Tibial nerve (tissue), 4 donors: ENCODE results near the gene RRAGD.

ENCODE experiments used
- EP300 ChIP-seq, 2 donors: sonication (generic); formaldehyde crosslinking; IDR thresholded peaks; one replicate each; pipeline ENCODE4 v1.6.1; 2017; ENCODE audit warnings: antibody characterized with exemption in 2 of 2, mild to moderate bottlenecking in 1 of 2
- POLR2A ChIP-seq, 2 donors: fragments of 450-650 bp; IDR thresholded peaks; one replicate each; pipeline ENCODE4 v1.6.1; 2017; ENCODE audit warnings: antibody characterized with exemption in 2 of 2, mild to moderate bottlenecking in 2 of 2, moderate library complexity in 2 of 2
- TF ChIP-seq, protein P1 (sequence below), 5 experiments: fragments of 200-600 bp in 3 of 5; fragments of 450-650 bp in 2 of 5; sonication (generic) in 3 of 5; IDR thresholded peaks; one replicate each; pipeline ENCODE4 v1.5.1; 2016 to 2019; ENCODE audit warnings: antibody characterized with exemption in 5 of 5, mild to moderate bottlenecking in 3 of 5, moderate library complexity in 2 of 5

DNA sequence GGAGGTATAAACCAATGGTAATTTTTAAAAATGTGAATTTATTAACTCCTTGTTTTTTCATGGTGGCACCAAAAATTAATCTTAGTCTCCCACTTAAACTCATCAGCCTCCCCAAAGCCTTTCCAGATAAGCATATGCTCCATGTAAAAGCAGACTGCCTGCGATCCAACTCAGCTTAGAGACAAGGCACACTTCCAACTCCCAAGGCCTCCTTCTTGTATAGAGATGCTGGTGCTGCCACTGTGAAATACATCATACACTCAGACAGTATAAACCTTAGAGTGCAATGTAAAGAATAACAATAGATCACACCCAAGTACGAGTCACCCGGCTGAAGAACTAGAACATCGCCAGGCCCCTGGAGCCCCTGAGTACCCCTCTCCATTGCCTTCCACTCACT is 22.9 kb upstream of the RRAGD start:
- TF ChIP-seq, protein P1, sequence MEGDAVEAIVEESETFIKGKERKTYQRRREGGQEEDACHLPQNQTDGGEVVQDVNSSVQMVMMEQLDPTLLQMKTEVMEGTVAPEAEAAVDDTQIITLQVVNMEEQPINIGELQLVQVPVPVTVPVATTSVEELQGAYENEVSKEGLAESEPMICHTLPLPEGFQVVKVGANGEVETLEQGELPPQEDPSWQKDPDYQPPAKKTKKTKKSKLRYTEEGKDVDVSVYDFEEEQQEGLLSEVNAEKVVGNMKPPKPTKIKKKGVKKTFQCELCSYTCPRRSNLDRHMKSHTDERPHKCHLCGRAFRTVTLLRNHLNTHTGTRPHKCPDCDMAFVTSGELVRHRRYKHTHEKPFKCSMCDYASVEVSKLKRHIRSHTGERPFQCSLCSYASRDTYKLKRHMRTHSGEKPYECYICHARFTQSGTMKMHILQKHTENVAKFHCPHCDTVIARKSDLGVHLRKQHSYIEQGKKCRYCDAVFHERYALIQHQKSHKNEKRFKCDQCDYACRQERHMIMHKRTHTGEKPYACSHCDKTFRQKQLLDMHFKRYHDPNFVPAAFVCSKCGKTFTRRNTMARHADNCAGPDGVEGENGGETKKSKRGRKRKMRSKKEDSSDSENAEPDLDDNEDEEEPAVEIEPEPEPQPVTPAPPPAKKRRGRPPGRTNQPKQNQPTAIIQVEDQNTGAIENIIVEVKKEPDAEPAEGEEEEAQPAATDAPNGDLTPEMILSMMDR (IDR thresholded peaks at IDR 0.05), result no peak
- TF ChIP-seq POLR2A (IDR thresholded peaks at IDR 0.05) (no peak), EP300 (IDR thresholded peaks at IDR 0.05) (no peak)
